GM12864 (cell line): ENCODE measurements around the gene SPATA33.

Experiments
- DNase-seq: peaks from one replicate; pipeline ENCODE4 v3.0.0-alpha.2; 2011; ENCODE audit warnings: low read depth
- H3K4me3 ChIP-seq: 2 replicates; pipeline ENCODE4 v1.5.1; 2011; ENCODE audit warnings: mild to moderate bottlenecking, low read depth, low read length, control low read depth
- TF ChIP-seq, protein P1 (sequence below): IDR thresholded peaks from 2 replicates; pipeline ENCODE4 v1.5.1; 2011; ENCODE audit warnings: low read depth, mild to moderate bottlenecking, moderate library complexity, low read length, control low read depth, inconsistent platforms; ENCODE audit errors: missing control alignments

Gene SPATA33

DNA sequence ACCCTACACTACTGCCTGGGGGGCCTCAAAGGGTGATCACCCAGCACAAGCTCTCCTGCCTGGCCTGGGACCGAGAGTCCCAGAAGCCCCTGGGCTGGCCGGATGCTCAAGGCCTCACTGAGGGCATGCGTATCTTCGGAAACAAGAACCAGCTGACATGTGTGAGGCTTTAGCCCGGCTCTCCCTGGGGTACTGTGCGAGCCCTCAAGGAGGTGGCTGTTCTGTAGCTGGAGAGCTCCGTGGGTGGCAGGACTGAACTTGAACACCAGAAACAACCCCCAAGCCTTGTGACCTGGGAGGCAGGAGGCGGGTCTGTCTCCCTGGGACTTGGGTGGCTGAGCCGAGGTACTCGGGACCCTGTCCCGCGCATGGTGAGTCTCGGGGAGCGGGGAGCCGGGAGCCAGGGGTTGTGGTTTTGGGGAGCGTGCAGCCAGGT is 37.2 kb upstream of the SPATA33 start:
- TF ChIP-seq, protein P1, sequence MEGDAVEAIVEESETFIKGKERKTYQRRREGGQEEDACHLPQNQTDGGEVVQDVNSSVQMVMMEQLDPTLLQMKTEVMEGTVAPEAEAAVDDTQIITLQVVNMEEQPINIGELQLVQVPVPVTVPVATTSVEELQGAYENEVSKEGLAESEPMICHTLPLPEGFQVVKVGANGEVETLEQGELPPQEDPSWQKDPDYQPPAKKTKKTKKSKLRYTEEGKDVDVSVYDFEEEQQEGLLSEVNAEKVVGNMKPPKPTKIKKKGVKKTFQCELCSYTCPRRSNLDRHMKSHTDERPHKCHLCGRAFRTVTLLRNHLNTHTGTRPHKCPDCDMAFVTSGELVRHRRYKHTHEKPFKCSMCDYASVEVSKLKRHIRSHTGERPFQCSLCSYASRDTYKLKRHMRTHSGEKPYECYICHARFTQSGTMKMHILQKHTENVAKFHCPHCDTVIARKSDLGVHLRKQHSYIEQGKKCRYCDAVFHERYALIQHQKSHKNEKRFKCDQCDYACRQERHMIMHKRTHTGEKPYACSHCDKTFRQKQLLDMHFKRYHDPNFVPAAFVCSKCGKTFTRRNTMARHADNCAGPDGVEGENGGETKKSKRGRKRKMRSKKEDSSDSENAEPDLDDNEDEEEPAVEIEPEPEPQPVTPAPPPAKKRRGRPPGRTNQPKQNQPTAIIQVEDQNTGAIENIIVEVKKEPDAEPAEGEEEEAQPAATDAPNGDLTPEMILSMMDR = no peak
- H3K4me3 ChIP-seq = no peak overlapping the region
- DNase-seq = no peak

DNA sequence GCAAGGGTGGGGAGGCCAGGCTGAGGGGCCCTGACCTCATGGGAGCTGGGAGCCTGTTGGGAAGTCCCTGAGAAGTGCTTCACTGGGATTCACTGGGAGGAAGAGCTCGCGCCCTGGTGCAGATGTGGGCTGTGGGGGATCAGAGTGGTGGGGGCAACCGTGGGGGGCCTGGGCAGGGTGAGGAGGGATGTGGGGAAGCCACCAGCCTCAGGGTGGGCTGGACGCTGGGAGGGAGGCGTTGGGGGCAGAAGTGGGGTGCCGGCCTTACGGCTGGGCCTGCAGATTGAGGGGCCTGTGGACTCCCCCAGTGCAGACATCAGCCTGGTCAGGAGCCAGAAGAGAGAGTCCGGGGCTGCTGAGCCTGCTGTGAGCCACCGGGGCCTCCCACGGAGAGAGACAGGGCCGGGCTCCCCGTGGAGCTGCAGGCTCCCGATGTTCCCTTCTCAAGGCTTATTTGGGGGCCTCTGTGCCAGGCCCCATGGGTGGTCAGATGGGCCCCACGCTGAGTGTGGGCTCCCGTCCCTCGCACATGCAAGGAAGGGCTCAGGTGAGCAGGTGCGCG is 36.4 kb upstream of the SPATA33 start:
- DNase-seq = no peak
- no peak overlapping the region for H3K4me3 ChIP-seq
- TF ChIP-seq, protein P1 = no peak

GRCh38 chr16:89621698-89622409 is 35.8 kb upstream of the SPATA33 start:
- DNase-seq = no peak
- no peak overlapping the region for H3K4me3 ChIP-seq
- TF ChIP-seq, protein P1 = no peak

- TF ChIP-seq, protein P1 = no peak
- no peak for DNase-seq
These were observed 34.0 kb upstream of the SPATA33 start for GRCh38 chr16:89623511-89624261.

DNA sequence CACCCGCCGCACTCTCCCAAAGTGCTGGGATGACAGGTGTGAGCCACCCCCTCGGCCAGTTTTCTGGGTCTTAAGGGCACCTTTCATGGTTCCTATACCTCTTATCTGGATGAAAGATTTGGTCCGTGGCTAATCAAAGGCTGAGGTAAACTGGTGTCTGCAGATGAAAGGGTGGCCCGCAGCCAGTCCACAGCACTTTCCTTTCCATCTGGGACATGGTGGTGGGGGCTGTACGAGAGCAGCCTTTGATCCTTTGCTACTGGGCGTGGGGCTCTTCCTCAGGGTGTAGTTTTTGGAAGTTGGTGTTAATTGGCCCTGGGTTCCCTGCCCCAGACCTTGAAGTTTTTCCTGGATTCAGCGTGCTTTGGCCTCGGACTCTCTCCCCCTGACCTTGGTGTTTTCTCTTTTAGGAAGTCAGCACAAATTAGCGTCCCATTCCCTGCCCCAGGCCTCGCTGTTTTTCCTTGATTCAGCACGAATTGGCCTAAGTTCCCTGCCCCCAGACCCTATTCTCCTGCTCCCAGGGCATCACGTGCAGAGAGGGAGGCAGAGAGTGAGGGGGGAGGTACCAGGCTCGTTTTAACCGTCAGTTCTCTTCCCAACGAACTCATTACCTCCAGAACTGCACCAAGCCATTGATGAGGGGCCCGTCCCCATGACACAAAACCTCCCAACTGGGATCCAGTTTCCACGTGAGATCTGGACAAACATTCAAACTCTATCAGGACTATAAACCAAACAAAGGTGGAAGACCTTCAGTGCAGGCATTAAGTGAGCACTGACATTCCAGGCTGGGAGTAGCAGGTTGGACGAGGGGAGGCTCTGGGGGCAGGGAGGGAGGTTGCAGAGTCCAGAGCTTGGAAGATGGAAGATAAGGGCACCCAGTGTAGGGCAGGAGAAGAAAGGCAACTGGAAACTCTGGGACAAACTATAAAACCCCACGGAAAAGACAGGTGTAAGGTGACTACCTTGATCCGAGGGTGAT is 32.6 kb upstream of the SPATA33 start:
- H3K4me3 ChIP-seq = no peak overlapping the region
- no peak for DNase-seq
- TF ChIP-seq, protein P1 = no peak

More at GRCh38 chr16:89623511-89624261, 34.0 kb upstream of the SPATA33 start:
- no peak overlapping the region for H3K4me3 ChIP-seq

DNA sequence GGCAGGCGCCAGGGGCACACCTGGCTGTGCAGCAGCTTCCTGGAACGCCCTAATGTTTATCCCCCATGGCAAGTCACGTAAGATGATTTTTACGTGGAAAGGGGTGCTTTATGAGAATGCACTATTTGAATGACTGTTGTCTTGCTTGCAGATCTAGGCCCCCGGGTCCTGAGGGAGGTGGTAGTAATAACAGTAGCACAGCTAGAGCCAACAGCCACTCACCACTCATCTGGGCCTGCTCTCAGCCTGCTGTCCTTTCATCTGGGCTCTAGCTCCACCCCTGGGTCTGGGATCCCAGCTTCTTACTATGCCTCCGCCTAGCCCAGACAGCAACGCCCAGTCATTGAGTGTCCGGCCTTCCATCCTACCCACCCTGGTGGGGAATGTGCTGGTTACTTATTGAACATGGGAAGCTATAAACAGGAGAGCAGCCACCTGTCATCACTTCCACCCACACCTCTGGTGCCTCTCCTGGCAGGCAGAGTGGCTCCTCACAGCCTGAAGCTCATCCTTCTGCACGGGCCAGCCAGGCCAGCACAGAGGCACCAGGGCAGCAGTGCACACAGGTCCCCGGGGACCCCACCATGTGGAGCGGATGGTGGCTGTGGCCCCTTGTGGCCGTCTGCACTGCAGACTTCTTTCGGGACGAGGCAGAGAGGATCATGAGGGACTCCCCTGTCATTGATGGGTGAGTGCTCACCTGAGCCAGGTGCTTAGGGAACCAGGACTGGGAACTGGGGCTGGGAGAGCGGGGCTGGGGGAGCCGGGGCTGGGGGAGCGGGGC is 27.6 kb upstream of the SPATA33 start:
- no peak for DNase-seq
- H3K4me3 ChIP-seq = no peak overlapping the region
- TF ChIP-seq, protein P1 = no peak
